CD4-positive, CD25-positive, alpha-beta regulatory T cell (primary cell): Measurements from ENCODE around the gene WDR64. TPM values are rescaled to one million over a fixed set of nuclear protein-coding genes. Genes with fewer than 3 reads are reported as not detected.

Experiments
- ATAC-seq, 2 donors: fragments of 150-1000 bp; cut with Tn5 transposase; one replicate each; pipeline ENCODE4 v1.10.0; 2021; ENCODE audit warnings: low read depth in 2 of 2, moderate number of reproducible peaks in 2 of 2, moderate library complexity in 1 of 2
- DNase-seq, 3 donors: peaks; one replicate each; pipeline versions ENCODE4 v3.0.0 to v3.0.0-alpha.2; 2012 to 2022; ENCODE audit warnings: mixed read lengths in 1 of 3
- H3K27ac ChIP-seq: one replicate; pipeline ENCODE4 v1.7.0; 2013; ENCODE audit warnings: mild to moderate bottlenecking, low read length; ENCODE audit not compliant: insufficient read depth, poor library complexity, severe bottlenecking
- H3K27me3 ChIP-seq: one replicate; pipeline ENCODE4 v1.7.0; 2013; ENCODE audit warnings: low read length; ENCODE audit not compliant: control insufficient read depth, insufficient read depth
- H3K36me3 ChIP-seq: one replicate; pipeline ENCODE4 v1.7.0; 2013; ENCODE audit warnings: mild to moderate bottlenecking, low read length, moderate library complexity; ENCODE audit not compliant: control insufficient read depth, insufficient read depth
- H3K4me1 ChIP-seq: 2 replicates; pipeline ENCODE4 v1.7.0; 2013; ENCODE audit warnings: mild to moderate bottlenecking, low read length; ENCODE audit not compliant: insufficient read depth, control insufficient read depth, poor library complexity, severe bottlenecking
- H3K4me3 ChIP-seq: one replicate; pipeline ENCODE4 v1.7.0; 2013; ENCODE audit warnings: low read depth, mild to moderate bottlenecking, low read length, moderate library complexity
- H3K9me3 ChIP-seq, 2 experiments: 1 replicate in 1 of 2; 2 replicates in 1 of 2; pipeline ENCODE4 v1.7.0; 2013; ENCODE audit warnings: low read length in 2 of 2, mild to moderate bottlenecking in 1 of 2, moderate library complexity in 1 of 2; ENCODE audit not compliant: control insufficient read depth in 2 of 2
- H3K27ac Mint-ChIP-seq, 3 donors: one replicate each; pipeline ENCODE4 v1.8.0; 2020 to 2022; ENCODE audit warnings: mild to moderate bottlenecking in 3 of 3, mixed read lengths in 3 of 3, moderate library complexity in 2 of 3
- H3K27me3 Mint-ChIP-seq: one replicate; pipeline ENCODE4 v1.8.0; 2022; ENCODE audit warnings: mild to moderate bottlenecking, mixed read lengths
- H3K36me3 Mint-ChIP-seq: one replicate; pipeline ENCODE4 v1.8.0; 2020; ENCODE audit warnings: mixed read lengths
- H3K4me1 Mint-ChIP-seq, 4 donors: one replicate each; pipeline ENCODE4 v1.8.0; 2020 to 2022; ENCODE audit warnings: mixed read lengths in 4 of 4, mild to moderate bottlenecking in 1 of 4
- H3K4me3 Mint-ChIP-seq, 4 donors: one replicate each; pipeline ENCODE4 v1.8.0; 2020 to 2022; ENCODE audit warnings: mild to moderate bottlenecking in 4 of 4, mixed read lengths in 4 of 4, moderate library complexity in 3 of 4
- H3K9me3 Mint-ChIP-seq, 7 donors: one replicate each; pipeline ENCODE4 v1.8.0; 2020 to 2022; ENCODE audit warnings: mixed read lengths in 7 of 7, mild to moderate bottlenecking in 3 of 7, moderate library complexity in 2 of 7
- polyA plus RNA-seq, 4 donors: library from polyadenylated mRNA; unstranded; fragments of 300-500 nt; fragmentation: Illumina TruSeq; gene quantifications; one replicate each; pipeline ENCODE4 v1.2.3, GENCODE V29; 2021
- total RNA-seq: library from RNA; stranded (reverse); gene quantifications from one replicate; pipeline ENCODE4 v1.2.3, GENCODE V29; 2022

Gene WDR64
- total and polyA plus RNA-seq, 5 donors from 2014 or later: 0.08 to 1.00 (median 0.35) TPM; not detected in 2

GRCh38 chr1:241635556-241636152 lies 16.4 kb upstream of the WDR64 start:
- peak overlapping the region in 1 of 3 donors; percentile 65 for H3K27ac Mint-ChIP-seq
- H3K27ac ChIP-seq: no peak overlapping the region

GRCh38 chr1:241636291-241636690 lies 15.8 kb upstream of the WDR64 start:
- no peaks in the 10 kb centered on the region for H3K9me3 Mint-ChIP-seq
- Histone ChIP-seq H3K4me3 (no peak overlapping the region), H3K36me3 (peaks cover 5% of the 10 kb centered on the region), H3K27me3 (no peaks in the 10 kb centered on the region), H3K27ac (no peak overlapping the region), H3K4me1 (peaks cover 20% of the 10 kb centered on the region), H3K9me3 (no peaks in the 10 kb centered on the region)
- no peaks in the 10 kb centered on the region for H3K27me3 Mint-ChIP-seq
- H3K36me3 Mint-ChIP-seq: peaks cover 5% of the 10 kb centered on the region
- H3K4me1 Mint-ChIP-seq: peaks cover 25 to 47% (median 34%) of the 10 kb centered on the region in 4 donors
- ATAC-seq (no peak), DNase-seq (no peak)
- H3K4me3 Mint-ChIP-seq: peak overlapping the region in 1 of 4 donors; percentile 17
- H3K27ac Mint-ChIP-seq: no peak overlapping the region

More at GRCh38 chr1:241635556-241636152, 16.4 kb upstream of the WDR64 start:
- peaks cover 24 to 46% (median 31%) of the 10 kb centered on the region in 4 donors for H3K4me1 Mint-ChIP-seq
- no peaks in the 10 kb centered on the region for H3K9me3 Mint-ChIP-seq
- DNase-seq (no peak), ATAC-seq (no peak)
- Histone ChIP-seq H3K36me3 (peaks cover 5% of the 10 kb centered on the region), H3K4me3 (no peak overlapping the region), H3K27me3 (no peaks in the 10 kb centered on the region), H3K9me3 (no peaks in the 10 kb centered on the region), H3K4me1 (peaks cover 20% of the 10 kb centered on the region)
- H3K27me3 Mint-ChIP-seq: no peaks in the 10 kb centered on the region
- H3K4me3 Mint-ChIP-seq: no peak overlapping the region
- peaks cover 5% of the 10 kb centered on the region for H3K36me3 Mint-ChIP-seq

- Mint-ChIP-seq H3K36me3 (peaks cover 5% of the 10 kb centered on the region), H3K9me3 (no peaks in the 10 kb centered on the region), H3K4me3 (peak overlapping the region in 3 of 4 donors; percentile 45 to 88 (median 56)), H3K27me3 (no peaks in the 10 kb centered on the region), H3K27ac (no peak overlapping the region), H3K4me1 (peaks cover 21 to 42% (median 34%) of the 10 kb centered on the region in 4 donors)
- no peak for ATAC-seq
- no peak overlapping the region for H3K4me3 ChIP-seq
- no peaks in the 10 kb centered on the region for H3K27me3 ChIP-seq
- H3K27ac ChIP-seq: no peak overlapping the region
- H3K36me3 ChIP-seq: peaks cover 5% of the 10 kb centered on the region
- peaks cover 20% of the 10 kb centered on the region for H3K4me1 ChIP-seq
- DNase-seq: peak in 1 of 3 donors; percentile 8
- no peaks in the 10 kb centered on the region for H3K9me3 ChIP-seq
Measured at GRCh38 chr1:241637046-241637590, 15.0 kb upstream of the WDR64 start.

DNA sequence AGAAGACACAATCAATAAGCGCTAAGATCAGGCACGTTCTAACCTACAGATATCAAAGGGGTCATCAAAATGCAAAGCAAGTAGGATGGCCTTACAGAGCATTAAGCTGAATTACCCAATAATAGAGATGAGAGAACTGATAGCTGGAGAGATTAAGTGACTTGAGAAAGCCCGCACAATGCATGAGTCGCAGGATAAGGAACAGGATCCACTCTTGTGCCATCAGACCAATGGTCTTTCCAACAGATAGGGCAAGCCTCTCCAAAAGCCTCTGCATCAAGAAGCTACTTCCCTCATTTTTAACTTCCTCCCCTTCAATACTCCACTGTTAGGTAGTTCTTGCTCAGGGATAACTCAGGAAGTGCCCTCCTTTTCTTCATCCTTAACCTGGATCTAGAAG lies 14.5 kb upstream of the WDR64 start:
- Mint-ChIP-seq H3K4me1 (peaks cover 20 to 41% (median 34%) of the 10 kb centered on the region in 4 donors), H3K27me3 (no peaks in the 10 kb centered on the region), H3K27ac (no peak overlapping the region), H3K4me3 (peak overlapping the region; percentile 45 to 97 (median 68)), H3K36me3 (peaks cover 5% of the 10 kb centered on the region), H3K9me3 (peaks cover 0 to 3% (median 0%) of the 10 kb centered on the region in 7 donors)
- peak overlapping the region; percentile 83 for H3K4me3 ChIP-seq
- DNase-seq (no peak), ATAC-seq (no peak)
- no peaks in the 10 kb centered on the region for H3K27me3 ChIP-seq
- no peaks in the 10 kb centered on the region for H3K9me3 ChIP-seq
- peaks cover 5% of the 10 kb centered on the region for H3K36me3 ChIP-seq
- H3K4me1 ChIP-seq: peaks cover 20% of the 10 kb centered on the region
- no peak overlapping the region for H3K27ac ChIP-seq

DNA sequence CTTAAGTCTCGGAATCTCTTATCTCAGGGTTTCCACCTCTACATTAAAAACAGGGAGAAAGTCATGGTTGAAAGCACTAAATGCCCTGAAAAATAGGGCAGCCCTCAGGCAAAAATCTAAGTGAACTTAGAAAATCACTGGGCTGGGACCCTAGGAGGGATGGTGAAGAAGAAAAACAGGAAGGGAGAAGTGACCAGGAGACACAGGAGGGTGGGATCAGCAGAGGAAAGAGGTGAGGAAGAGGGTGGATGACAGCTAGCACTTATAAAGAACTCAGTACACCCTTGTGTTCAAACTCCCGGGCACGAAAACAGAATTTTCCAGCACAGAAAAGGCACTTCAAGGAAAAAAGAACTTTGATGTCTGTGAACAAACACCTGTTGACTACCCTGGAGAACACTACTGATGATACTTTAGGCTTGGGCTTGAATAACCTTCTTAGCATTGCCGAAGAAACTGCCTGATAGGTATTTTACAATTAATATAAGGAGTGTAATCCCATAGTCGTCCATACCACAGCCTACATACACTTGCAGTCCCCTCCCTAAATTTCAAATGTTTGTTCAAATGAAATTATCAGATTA lies 13.9 kb upstream of the WDR64 start:
- Mint-ChIP-seq H3K4me3 (peak overlapping the region; percentile 45 to 97 (median 68)), H3K36me3 (peaks cover 5% of the 10 kb centered on the region), H3K27me3 (no peaks in the 10 kb centered on the region), H3K4me1 (peaks cover 20 to 41% (median 34%) of the 10 kb centered on the region in 4 donors), H3K9me3 (peaks cover 0 to 4% (median 0%) of the 10 kb centered on the region in 7 donors), H3K27ac (no peak overlapping the region)
- peaks cover 5% of the 10 kb centered on the region for H3K36me3 ChIP-seq
- H3K9me3 ChIP-seq: no peaks in the 10 kb centered on the region
- DNase-seq (peak in 1 of 3 donors; percentile 2), ATAC-seq (no peak)
- no peak overlapping the region for H3K27ac ChIP-seq
- no peaks in the 10 kb centered on the region for H3K27me3 ChIP-seq
- H3K4me1 ChIP-seq: peaks cover 20% of the 10 kb centered on the region
- peak overlapping the region; percentile 83 for H3K4me3 ChIP-seq

DNA sequence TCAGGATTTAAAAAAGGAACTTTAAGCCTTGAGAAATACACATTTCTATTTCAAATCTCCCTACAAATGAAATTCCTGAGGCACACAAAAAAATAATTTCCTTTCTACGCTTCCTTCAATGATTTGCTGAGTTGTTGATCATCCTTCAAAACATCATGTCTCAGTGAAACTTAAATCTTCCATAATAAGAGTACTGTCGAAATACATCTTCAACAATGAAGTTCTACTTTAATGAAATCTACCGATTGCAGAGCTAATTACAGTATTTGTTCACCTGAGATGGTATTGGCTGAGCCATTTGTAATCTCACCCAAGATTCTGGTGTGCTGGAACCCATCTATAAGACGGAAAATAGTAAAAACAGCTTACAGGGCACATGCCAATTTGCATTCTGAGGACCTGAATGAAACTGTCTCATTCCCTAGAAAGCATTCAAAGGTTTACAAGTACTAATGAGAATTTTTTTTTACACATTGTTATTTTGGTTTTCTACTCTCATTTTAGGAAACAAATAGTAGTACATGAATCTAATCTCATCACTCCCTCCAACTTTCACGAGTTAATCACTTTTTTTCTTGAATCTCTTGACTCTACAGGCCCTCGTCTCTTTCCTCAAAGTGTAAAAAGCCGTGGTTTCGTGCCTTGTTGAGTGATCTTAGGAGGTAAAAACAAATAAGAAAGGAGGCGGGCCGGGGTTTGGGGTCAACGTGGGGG lies 13.0 kb upstream of the WDR64 start:
- H3K36me3 ChIP-seq: peaks cover 2% of the 10 kb centered on the region
- H3K4me1 ChIP-seq: peaks cover 20% of the 10 kb centered on the region
- ATAC-seq: no peak
- H3K9me3 Mint-ChIP-seq: peaks cover 0 to 4% (median 0%) of the 10 kb centered on the region in 7 donors
- peak in 2 of 3 donors; percentile 8 to 42 for DNase-seq
- peaks cover 20 to 41% (median 34%) of the 10 kb centered on the region in 4 donors for H3K4me1 Mint-ChIP-seq
- peak overlapping the region; percentile 58 for H3K27ac ChIP-seq
- H3K27me3 Mint-ChIP-seq: no peaks in the 10 kb centered on the region
- H3K27ac Mint-ChIP-seq: peak overlapping the region; percentile 16 to 92 (median 50)
- H3K4me3 Mint-ChIP-seq: peak overlapping the region; percentile 86 to 97 (median 92)
- H3K9me3 ChIP-seq: no peaks in the 10 kb centered on the region
- no peaks in the 10 kb centered on the region for H3K27me3 ChIP-seq
- peaks cover 5% of the 10 kb centered on the region for H3K36me3 Mint-ChIP-seq
- H3K4me3 ChIP-seq: peak overlapping the region; percentile 83

- peaks cover 0 to 4% (median 0%) of the 10 kb centered on the region in 7 donors for H3K9me3 Mint-ChIP-seq
- DNase-seq (peak in 2 of 3 donors; percentile 15 to 64), ATAC-seq (peak in 1 of 2 donors; percentile 27)
- Histone ChIP-seq H3K27ac (peak overlapping the region; percentile 58), H3K27me3 (no peaks in the 10 kb centered on the region), H3K9me3 (no peaks in the 10 kb centered on the region), H3K36me3 (no peaks in the 10 kb centered on the region), H3K4me1 (peaks cover 20% of the 10 kb centered on the region), H3K4me3 (peak overlapping the region; percentile 83)
- H3K4me3 Mint-ChIP-seq: peak overlapping the region; percentile 86 to 97 (median 92)
- H3K36me3 Mint-ChIP-seq: peaks cover 5% of the 10 kb centered on the region
- peaks cover 16 to 41% (median 32%) of the 10 kb centered on the region in 4 donors for H3K4me1 Mint-ChIP-seq
- no peaks in the 10 kb centered on the region for H3K27me3 Mint-ChIP-seq
- H3K27ac Mint-ChIP-seq: peak overlapping the region in 2 of 3 donors; percentile 16 to 92
Measured at GRCh38 chr1:241639623-241640148, 12.4 kb upstream of the WDR64 start.
